Loucy (cell line): ENCODE data around the gene MRPL49.

Experiments used
- H2AFZ ChIP-seq: fragments of 200-600 bp; sonication (generic); 2 replicates; pipeline ENCODE4 v1.6.0; 2016; ENCODE audit warnings: antibody characterized with exemption, mild to moderate bottlenecking, low read length, moderate library complexity
- H3F3A ChIP-seq: fragments of 200-600 bp; 2 replicates; pipeline ENCODE4 v1.6.0; 2016; ENCODE audit warnings: antibody characterized with exemption, low read depth, mild to moderate bottlenecking
- H3K27me3 ChIP-seq: fragments of 200-600 bp; sonication (generic); 2 replicates; pipeline ENCODE4 v1.6.1; 2014; ENCODE audit warnings: low read length, mild to moderate bottlenecking; ENCODE audit not compliant: insufficient read depth, poor library complexity, severe bottlenecking
- H3K36me3 ChIP-seq: fragments of 200-600 bp; sonication (generic); 2 replicates; pipeline ENCODE4 v1.6.1; 2016; ENCODE audit warnings: low read length; ENCODE audit not compliant: insufficient read depth
- H3K4me1 ChIP-seq: fragments of 200-600 bp; sonication (generic); 2 replicates; pipeline ENCODE4 v1.5.1; 2014; ENCODE audit warnings: low read length, mild to moderate bottlenecking; ENCODE audit not compliant: insufficient read depth, poor library complexity, severe bottlenecking
- H3K4me2 ChIP-seq: fragments of 200-600 bp; sonication (generic); 2 replicates; pipeline ENCODE4 v1.6.0; 2014; ENCODE audit warnings: antibody characterized with exemption, low read length, low read depth, mild to moderate bottlenecking; ENCODE audit not compliant: poor library complexity, severe bottlenecking
- H3K4me3 ChIP-seq: fragments of 200-600 bp; sonication (generic); 2 replicates; pipeline ENCODE4 v1.5.1; 2014; ENCODE audit warnings: low read length, mild to moderate bottlenecking, mixed read lengths; ENCODE audit not compliant: poor library complexity, severe bottlenecking
- H3K79me2 ChIP-seq: fragments of 200-600 bp; sonication (generic); 2 replicates; pipeline ENCODE4 v1.6.1; 2014; ENCODE audit warnings: low read length; ENCODE audit not compliant: insufficient read depth
- H3K9ac ChIP-seq: fragments of 200-600 bp; sonication (generic); 2 replicates; pipeline ENCODE4 v1.6.0; 2014; ENCODE audit warnings: mild to moderate bottlenecking, low read depth, low read length, moderate library complexity; ENCODE audit not compliant: poor library complexity, severe bottlenecking
- H3K9me2 ChIP-seq: fragments of 200-600 bp; sonication (generic); replicated peaks from 2 replicates; pipeline ENCODE4 v1.6.1; 2016; ENCODE audit warnings: low read depth, low read length, mixed read lengths
- H3K9me3 ChIP-seq: fragments of 200-600 bp; sonication (generic); 2 replicates; pipeline ENCODE4 v1.6.1; 2014; ENCODE audit warnings: mild to moderate bottlenecking, antibody characterized with exemption, low read length, low read depth; ENCODE audit not compliant: insufficient read depth
- H4K20me1 ChIP-seq: fragments of 200-600 bp; sonication (generic); 2 replicates; pipeline ENCODE4 v1.6.0; 2014; ENCODE audit warnings: antibody characterized with exemption, low read length, mild to moderate bottlenecking; ENCODE audit not compliant: insufficient read depth, poor library complexity, severe bottlenecking
- EZH2phosphoT487 ChIP-seq: fragments of 200-600 bp; IDR thresholded peaks from 2 replicates; pipeline ENCODE4 v1.6.1; 2018; ENCODE audit warnings: antibody characterized with exemption, mild to moderate bottlenecking, moderate library complexity, borderline replicate concordance
- TF ChIP-seq, protein P1 (sequence below): fragments of 200-600 bp; sonication (generic); conservative IDR thresholded peaks from 2 replicates; pipeline ENCODE4 v1.5.1; 2014; ENCODE audit warnings: mild to moderate bottlenecking, antibody characterized with exemption, low read length

Gene MRPL49

DNA sequence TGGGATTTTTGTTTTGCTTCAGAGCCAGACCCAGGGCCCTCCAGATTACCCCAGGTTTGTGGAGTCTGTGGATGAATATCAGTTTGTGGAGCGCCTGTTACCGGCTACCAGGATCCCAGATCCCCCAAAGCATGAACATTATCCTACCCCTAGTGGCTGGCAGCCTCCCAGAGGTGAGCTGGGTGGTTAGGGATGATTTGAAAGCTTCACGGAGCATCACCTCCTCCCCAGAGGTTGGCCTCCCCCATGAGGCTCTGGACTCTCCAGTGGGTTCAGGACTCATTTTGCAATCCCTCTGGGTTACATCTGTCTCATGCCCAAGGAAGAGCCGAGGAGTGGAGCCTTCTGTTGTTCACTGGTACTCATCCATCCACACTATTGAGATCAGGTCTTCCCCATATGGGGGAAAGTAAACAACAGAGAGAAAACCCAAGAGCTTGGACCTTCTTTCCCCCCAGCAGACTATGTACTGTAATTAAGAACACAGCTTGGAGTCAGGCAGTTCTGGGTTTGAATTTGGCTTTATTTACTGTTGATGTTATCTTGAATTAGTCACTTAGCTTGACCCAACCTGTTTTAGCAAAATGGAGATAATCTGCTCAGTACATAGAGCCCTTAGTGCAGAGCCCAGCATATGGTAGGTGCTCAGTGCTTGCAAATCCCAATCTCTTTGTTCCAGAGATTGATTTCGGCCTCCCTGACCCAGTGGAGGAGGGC lies 2.5 kb downstream of the MRPL49 start:
- peaks cover 50% of the 10 kb centered on the region for H3K36me3 ChIP-seq
- H3K4me1 ChIP-seq: peaks cover 23% of the 10 kb centered on the region
- H4K20me1 ChIP-seq: peaks cover 21% of the 10 kb centered on the region
- no peaks in the 10 kb centered on the region for H3K9me3 ChIP-seq
- H3K79me2 ChIP-seq: peaks cover 53% of the 10 kb centered on the region
- TF ChIP-seq, protein P1, sequence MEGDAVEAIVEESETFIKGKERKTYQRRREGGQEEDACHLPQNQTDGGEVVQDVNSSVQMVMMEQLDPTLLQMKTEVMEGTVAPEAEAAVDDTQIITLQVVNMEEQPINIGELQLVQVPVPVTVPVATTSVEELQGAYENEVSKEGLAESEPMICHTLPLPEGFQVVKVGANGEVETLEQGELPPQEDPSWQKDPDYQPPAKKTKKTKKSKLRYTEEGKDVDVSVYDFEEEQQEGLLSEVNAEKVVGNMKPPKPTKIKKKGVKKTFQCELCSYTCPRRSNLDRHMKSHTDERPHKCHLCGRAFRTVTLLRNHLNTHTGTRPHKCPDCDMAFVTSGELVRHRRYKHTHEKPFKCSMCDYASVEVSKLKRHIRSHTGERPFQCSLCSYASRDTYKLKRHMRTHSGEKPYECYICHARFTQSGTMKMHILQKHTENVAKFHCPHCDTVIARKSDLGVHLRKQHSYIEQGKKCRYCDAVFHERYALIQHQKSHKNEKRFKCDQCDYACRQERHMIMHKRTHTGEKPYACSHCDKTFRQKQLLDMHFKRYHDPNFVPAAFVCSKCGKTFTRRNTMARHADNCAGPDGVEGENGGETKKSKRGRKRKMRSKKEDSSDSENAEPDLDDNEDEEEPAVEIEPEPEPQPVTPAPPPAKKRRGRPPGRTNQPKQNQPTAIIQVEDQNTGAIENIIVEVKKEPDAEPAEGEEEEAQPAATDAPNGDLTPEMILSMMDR: no peak
- no peak for TF ChIP-seq EZH2phosphoT487
- no peaks in the 10 kb centered on the region for H3F3A ChIP-seq
- no peak overlapping the region for H2AFZ ChIP-seq
- no peak overlapping the region for H3K4me3 ChIP-seq
- H3K9ac ChIP-seq: no peak overlapping the region
- H3K27me3 ChIP-seq: no peaks in the 10 kb centered on the region
- H3K9me2 ChIP-seq: no peaks in the 10 kb centered on the region
- H3K4me2 ChIP-seq: no peak overlapping the region

DNA sequence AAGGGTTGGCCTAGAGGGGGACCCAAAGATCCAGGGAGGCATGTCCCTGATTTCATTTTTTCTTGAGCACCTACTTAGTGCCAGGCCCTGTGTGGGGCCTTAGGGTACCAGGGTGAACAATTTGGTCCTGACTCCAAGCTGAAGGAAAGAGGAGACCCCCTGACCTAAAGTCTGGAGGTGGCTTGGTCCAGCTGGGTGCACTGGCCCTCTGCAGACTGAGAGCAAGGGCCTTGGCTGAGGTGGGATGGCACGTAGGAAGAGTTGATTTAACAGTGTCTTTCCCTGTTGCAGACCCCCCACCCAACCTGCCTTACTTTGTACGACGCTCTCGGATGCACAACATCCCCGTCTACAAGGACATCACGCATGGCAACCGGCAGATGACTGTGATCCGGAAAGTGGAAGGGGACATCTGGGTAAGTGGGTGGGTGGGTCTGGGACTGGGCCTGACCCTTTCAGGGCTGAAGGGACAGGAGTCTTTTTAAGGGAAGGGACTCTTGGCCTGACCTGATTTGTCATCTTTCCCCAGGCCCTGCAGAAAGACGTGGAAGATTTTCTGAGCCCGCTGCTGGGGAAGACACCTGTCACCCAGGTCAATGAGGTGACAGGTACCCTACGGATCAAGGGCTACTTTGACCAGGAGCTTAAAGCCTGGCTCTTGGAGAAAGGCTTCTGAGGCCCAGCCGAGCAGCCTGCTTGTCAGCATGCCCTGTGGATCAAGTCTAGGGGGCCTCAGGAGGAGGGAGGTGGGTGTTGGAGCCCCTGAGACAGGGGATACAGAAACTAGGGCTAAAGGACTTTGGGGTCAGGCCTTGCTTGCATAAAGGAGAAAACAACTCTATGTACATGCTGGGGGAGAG lies 3.3 kb downstream of the MRPL49 start:
- Histone ChIP-seq H2AFZ (no peak overlapping the region), H3F3A (no peaks in the 10 kb centered on the region), H4K20me1 (peaks cover 14% of the 10 kb centered on the region), H3K4me2 (no peak overlapping the region), H3K9ac (no peak overlapping the region), H3K9me3 (no peaks in the 10 kb centered on the region), H3K4me1 (peaks cover 15% of the 10 kb centered on the region), H3K79me2 (peaks cover 45% of the 10 kb centered on the region), H3K9me2 (no peaks in the 10 kb centered on the region), H3K36me3 (peaks cover 50% of the 10 kb centered on the region), H3K4me3 (no peak overlapping the region), H3K27me3 (no peaks in the 10 kb centered on the region)
- no peak for TF ChIP-seq EZH2phosphoT487
- TF ChIP-seq, protein P1: no peak

DNA sequence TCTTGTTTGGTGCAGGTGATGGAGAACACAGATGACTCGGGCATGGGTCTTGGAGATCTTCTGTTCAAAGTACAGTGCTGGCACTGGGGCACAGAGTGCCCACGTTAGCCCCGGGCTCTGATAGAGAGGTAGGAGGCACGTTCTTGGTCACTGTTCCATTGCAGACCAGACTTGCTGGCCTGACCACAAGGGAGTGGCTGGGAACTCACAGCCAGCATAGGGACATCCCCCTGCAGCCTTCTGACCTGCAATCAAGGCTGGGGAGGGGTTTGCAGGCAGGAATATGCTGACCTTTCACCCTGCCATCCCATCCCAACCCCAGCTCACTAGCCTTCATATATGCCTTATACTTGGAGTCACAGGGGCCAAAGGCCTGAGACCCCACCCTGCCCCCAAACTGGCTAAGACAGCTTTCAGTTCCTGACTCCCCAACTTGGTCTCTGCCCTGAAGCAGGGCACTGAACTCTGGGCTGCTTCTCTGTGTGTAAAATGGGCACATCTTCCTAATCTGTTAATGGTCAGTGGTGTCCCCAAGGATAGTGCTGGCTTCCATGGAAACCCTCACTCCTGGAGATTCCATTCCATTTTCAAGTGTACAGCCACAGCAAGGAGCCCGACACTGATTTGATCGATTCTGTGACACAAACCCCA lies 4.6 kb downstream of the MRPL49 start:
- H3K27me3 ChIP-seq: no peaks in the 10 kb centered on the region
- H3K9me2 ChIP-seq: no peaks in the 10 kb centered on the region
- H2AFZ ChIP-seq: no peak overlapping the region
- no peaks in the 10 kb centered on the region for H3K9me3 ChIP-seq
- H3K4me3 ChIP-seq: no peak overlapping the region
- peaks cover 32% of the 10 kb centered on the region for H3K79me2 ChIP-seq
- H3K9ac ChIP-seq: no peak overlapping the region
- peaks cover 7% of the 10 kb centered on the region for H3K4me1 ChIP-seq
- no peak overlapping the region for H3K4me2 ChIP-seq
- peaks cover 57% of the 10 kb centered on the region for H3K36me3 ChIP-seq
- TF ChIP-seq, protein P1: no peak
- no peak for TF ChIP-seq EZH2phosphoT487
- peaks cover under 1% of the 10 kb centered on the region for H4K20me1 ChIP-seq
- no peaks in the 10 kb centered on the region for H3F3A ChIP-seq
